ENCODE measurements around the gene BCL7B.

DNA sequence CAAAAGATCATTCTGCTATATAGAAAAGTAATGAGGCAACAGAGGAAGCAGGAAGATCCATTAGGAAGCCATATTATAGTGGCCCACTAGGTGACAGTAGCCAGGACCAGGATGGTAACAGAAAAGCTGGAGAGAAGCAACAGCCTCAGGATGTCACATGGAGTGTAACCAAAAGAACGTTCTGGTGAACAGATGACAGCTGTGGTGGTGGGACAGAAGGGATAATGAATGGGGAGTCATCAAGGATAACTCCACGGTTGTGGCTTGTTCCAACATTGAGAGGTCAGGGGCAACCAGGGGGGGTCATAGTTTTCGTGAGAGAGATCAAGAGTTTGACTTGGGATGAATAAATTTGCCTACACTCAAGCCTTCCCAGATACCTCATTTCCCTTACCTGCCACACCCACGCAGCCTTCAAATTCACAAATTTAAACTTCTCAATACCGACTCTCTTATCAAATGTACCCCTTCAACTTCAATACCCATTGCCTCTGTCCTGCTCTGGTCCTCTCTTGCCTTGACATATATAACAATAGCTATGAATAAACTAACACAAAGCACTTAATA, 11.6 kb upstream of the BCL7B start:
- TF ChIP-seq, protein P1, sequence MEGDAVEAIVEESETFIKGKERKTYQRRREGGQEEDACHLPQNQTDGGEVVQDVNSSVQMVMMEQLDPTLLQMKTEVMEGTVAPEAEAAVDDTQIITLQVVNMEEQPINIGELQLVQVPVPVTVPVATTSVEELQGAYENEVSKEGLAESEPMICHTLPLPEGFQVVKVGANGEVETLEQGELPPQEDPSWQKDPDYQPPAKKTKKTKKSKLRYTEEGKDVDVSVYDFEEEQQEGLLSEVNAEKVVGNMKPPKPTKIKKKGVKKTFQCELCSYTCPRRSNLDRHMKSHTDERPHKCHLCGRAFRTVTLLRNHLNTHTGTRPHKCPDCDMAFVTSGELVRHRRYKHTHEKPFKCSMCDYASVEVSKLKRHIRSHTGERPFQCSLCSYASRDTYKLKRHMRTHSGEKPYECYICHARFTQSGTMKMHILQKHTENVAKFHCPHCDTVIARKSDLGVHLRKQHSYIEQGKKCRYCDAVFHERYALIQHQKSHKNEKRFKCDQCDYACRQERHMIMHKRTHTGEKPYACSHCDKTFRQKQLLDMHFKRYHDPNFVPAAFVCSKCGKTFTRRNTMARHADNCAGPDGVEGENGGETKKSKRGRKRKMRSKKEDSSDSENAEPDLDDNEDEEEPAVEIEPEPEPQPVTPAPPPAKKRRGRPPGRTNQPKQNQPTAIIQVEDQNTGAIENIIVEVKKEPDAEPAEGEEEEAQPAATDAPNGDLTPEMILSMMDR (conservative IDR thresholded peaks at IDR 0.05; ENCODE audit: low read depth in 2 of 2): no peak
- TF ChIP-seq POLR2AphosphoS5 (IDR thresholded peaks at IDR 0.05; ENCODE audit: low read depth) (no peak), CREB1 (CRISPR knock-in tag; IDR thresholded peaks at IDR 0.05; ENCODE audit: low read depth) (no peak), EZH2 (IDR thresholded peaks at IDR 0.05; ENCODE audit: low read depth, unreplicated experiment) (no peak), EZH2phosphoT487 (IDR thresholded peaks at IDR 0.05; ENCODE audit: unreplicated experiment) (no peak), JUNB (IDR thresholded peaks at IDR 0.05; ENCODE audit: unreplicated experiment) (no peak)
- TF ChIP-seq, protein P2, sequence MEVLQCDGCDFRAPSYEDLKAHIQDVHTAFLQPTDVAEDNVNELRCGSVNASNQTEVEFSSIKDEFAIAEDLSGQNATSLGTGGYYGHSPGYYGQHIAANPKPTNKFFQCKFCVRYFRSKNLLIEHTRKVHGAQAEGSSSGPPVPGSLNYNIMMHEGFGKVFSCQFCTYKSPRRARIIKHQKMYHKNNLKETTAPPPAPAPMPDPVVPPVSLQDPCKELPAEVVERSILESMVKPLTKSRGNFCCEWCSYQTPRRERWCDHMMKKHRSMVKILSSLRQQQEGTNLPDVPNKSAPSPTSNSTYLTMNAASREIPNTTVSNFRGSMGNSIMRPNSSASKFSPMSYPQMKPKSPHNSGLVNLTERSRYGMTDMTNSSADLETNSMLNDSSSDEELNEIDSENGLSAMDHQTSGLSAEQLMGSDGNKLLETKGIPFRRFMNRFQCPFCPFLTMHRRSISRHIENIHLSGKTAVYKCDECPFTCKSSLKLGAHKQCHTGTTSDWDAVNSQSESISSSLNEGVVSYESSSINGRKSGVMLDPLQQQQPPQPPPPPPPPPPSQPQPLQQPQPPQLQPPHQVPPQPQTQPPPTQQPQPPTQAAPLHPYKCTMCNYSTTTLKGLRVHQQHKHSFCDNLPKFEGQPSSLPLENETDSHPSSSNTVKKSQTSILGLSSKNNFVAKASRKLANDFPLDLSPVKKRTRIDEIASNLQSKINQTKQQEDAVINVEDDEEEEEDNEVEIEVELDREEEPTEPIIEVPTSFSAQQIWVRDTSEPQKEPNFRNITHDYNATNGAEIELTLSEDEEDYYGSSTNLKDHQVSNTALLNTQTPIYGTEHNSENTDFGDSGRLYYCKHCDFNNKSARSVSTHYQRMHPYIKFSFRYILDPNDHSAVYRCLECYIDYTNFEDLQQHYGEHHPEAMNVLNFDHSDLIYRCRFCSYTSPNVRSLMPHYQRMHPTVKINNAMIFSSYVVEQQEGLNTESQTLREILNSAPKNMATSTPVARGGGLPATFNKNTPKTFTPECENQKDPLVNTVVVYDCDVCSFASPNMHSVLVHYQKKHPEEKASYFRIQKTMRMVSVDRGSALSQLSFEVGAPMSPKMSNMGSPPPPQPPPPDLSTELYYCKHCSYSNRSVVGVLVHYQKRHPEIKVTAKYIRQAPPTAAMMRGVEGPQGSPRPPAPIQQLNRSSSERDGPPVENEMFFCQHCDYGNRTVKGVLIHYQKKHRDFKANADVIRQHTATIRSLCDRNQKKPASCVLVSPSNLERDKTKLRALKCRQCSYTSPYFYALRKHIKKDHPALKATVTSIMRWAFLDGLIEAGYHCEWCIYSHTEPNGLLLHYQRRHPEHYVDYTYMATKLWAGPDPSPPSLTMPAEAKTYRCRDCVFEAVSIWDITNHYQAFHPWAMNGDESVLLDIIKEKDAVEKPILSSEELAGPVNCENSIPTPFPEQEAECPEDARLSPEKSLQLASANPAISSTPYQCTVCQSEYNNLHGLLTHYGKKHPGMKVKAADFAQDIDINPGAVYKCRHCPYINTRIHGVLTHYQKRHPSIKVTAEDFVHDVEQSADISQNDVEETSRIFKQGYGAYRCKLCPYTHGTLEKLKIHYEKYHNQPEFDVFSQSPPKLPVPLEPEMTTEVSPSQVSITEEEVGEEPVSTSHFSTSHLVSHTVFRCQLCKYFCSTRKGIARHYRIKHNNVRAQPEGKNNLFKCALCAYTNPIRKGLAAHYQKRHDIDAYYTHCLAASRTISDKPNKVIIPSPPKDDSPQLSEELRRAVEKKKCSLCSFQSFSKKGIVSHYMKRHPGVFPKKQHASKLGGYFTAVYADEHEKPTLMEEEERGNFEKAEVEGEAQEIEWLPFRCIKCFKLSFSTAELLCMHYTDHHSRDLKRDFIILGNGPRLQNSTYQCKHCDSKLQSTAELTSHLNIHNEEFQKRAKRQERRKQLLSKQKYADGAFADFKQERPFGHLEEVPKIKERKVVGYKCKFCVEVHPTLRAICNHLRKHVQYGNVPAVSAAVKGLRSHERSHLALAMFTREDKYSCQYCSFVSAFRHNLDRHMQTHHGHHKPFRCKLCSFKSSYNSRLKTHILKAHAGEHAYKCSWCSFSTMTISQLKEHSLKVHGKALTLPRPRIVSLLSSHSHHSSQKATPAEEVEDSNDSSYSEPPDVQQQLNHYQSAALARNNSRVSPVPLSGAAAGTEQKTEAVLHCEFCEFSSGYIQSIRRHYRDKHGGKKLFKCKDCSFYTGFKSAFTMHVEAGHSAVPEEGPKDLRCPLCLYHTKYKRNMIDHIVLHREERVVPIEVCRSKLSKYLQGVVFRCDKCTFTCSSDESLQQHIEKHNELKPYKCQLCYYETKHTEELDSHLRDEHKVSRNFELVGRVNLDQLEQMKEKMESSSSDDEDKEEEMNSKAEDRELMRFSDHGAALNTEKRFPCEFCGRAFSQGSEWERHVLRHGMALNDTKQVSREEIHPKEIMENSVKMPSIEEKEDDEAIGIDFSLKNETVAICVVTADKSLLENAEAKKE (CRISPR knock-in tag; IDR thresholded peaks at IDR 0.05): no peak
- TF ChIP-seq, protein P3, sequence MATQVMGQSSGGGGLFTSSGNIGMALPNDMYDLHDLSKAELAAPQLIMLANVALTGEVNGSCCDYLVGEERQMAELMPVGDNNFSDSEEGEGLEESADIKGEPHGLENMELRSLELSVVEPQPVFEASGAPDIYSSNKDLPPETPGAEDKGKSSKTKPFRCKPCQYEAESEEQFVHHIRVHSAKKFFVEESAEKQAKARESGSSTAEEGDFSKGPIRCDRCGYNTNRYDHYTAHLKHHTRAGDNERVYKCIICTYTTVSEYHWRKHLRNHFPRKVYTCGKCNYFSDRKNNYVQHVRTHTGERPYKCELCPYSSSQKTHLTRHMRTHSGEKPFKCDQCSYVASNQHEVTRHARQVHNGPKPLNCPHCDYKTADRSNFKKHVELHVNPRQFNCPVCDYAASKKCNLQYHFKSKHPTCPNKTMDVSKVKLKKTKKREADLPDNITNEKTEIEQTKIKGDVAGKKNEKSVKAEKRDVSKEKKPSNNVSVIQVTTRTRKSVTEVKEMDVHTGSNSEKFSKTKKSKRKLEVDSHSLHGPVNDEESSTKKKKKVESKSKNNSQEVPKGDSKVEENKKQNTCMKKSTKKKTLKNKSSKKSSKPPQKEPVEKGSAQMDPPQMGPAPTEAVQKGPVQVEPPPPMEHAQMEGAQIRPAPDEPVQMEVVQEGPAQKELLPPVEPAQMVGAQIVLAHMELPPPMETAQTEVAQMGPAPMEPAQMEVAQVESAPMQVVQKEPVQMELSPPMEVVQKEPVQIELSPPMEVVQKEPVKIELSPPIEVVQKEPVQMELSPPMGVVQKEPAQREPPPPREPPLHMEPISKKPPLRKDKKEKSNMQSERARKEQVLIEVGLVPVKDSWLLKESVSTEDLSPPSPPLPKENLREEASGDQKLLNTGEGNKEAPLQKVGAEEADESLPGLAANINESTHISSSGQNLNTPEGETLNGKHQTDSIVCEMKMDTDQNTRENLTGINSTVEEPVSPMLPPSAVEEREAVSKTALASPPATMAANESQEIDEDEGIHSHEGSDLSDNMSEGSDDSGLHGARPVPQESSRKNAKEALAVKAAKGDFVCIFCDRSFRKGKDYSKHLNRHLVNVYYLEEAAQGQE (IDR thresholded peaks at IDR 0.05; ENCODE audit: unreplicated experiment): no peak
- TF ChIP-seq, protein P4, sequence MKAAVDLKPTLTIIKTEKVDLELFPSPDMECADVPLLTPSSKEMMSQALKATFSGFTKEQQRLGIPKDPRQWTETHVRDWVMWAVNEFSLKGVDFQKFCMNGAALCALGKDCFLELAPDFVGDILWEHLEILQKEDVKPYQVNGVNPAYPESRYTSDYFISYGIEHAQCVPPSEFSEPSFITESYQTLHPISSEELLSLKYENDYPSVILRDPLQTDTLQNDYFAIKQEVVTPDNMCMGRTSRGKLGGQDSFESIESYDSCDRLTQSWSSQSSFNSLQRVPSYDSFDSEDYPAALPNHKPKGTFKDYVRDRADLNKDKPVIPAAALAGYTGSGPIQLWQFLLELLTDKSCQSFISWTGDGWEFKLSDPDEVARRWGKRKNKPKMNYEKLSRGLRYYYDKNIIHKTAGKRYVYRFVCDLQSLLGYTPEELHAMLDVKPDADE (IDR thresholded peaks at IDR 0.05): no peak
